ENCODE measurements around the gene PLVAP.

Gene PLVAP

DNA sequence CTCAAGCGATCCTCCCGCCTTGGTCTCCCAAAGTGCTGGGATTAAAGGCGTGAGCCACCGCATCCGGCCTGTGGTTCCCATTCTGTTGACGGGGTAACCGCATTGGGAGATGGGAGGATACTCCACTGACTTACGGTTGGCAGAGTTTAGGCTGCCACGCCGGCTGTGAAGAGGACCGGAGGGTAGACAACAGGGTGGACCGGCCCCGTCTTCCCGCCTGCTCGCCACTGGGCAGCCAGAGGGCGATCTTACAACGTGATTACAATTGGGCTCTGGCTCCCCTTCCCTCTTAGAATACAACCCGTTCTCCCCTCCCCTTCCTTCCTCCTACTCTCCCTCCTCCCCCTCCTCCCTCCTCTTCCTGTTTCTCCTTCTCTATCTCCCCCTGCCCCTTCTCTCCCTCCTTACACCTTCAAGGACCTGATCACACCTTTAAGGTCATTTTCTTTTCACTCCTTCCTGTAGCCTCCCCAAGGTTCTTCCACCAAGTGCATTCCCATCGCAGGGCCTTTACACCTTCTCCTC is 17.8 kb upstream of the PLVAP start:
- H3K4me2 ChIP-seq (ENCODE audit: low read length) = no peak overlapping the region
- H3K36me3 ChIP-seq (ENCODE audit: insufficient read depth, low read length) = no peaks in the 10 kb centered on the region
- peak overlapping the region; percentile 45 for H3K4me3 ChIP-seq (ENCODE audit: low read length)
- H3K27me3 ChIP-seq (ENCODE audit: control insufficient read depth, insufficient read depth, low read length) = peaks cover 13% of the 10 kb centered on the region
- no peaks in the 10 kb centered on the region for H3K9me3 ChIP-seq (replicated peaks; ENCODE audit: low read length)
- peaks cover 14% of the 10 kb centered on the region for H3K4me1 ChIP-seq (ENCODE audit: control insufficient read depth, insufficient read depth, low read length)
- no peak overlapping the region for H3K9ac ChIP-seq (ENCODE audit: low read depth, low read length)

DNA sequence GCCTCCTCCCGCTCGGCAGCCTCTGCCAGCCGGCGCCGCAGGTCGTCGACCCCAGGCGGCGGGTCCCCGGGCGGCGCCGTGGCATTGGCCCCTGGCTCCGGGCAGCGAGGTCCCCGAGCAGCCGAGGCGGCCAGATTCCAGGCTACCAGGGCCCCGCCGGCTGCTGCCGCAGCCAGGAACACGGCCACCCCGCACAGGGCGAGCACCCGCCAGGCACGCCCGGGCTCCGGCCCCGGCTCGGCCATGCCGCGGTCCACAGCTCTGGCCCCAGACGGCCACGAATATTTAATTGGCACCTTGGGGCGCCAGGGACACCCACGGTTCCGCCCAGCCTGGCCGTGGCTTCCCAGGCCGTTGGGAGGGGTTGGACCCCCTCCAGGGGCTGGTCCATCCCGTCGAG is 16.8 kb upstream of the PLVAP start, which contains the start of gene CCDC194:
Gene CCDC194, minus strand, starts transcription at position 283 of the 400 bp plus-strand sequence. Its CDS starts 38 bp downstream, at position 245.
- peaks cover 23% of the 10 kb centered on the region for H3K27me3 ChIP-seq (ENCODE audit: control insufficient read depth, insufficient read depth, low read length)
- no peaks in the 10 kb centered on the region for H3K36me3 ChIP-seq (ENCODE audit: insufficient read depth, low read length)
- peak within 1 kb of the TSS; percentile 45 for H3K4me3 ChIP-seq (ENCODE audit: low read length)
- peak within 1 kb of the TSS; percentile 44 for H3K4me2 ChIP-seq (ENCODE audit: low read length)
- H3K4me1 ChIP-seq (ENCODE audit: control insufficient read depth, insufficient read depth, low read length) = peaks cover 14% of the 10 kb centered on the region
- H3K9me3 ChIP-seq (replicated peaks; ENCODE audit: low read length) = peaks cover 4% of the 10 kb centered on the region
- no peak within 1 kb of the TSS for H3K9ac ChIP-seq (ENCODE audit: low read depth, low read length)

GRCh38 chr19:17393002-17393401 is 15.9 kb upstream of the PLVAP start:
- no peak overlapping the region for H3K4me2 ChIP-seq (ENCODE audit: low read length)
- H3K4me1 ChIP-seq (ENCODE audit: control insufficient read depth, insufficient read depth, low read length) = peaks cover 14% of the 10 kb centered on the region
- H3K4me3 ChIP-seq (ENCODE audit: low read length) = no peak overlapping the region
- H3K9me3 ChIP-seq (replicated peaks; ENCODE audit: low read length) = peaks cover 4% of the 10 kb centered on the region
- no peak overlapping the region for H3K9ac ChIP-seq (ENCODE audit: low read depth, low read length)
- H3K36me3 ChIP-seq (ENCODE audit: insufficient read depth, low read length) = no peaks in the 10 kb centered on the region
- H3K27me3 ChIP-seq (ENCODE audit: control insufficient read depth, insufficient read depth, low read length) = peaks cover 24% of the 10 kb centered on the region

- peak overlapping the region; percentile 65 for H3K4me3 ChIP-seq (ENCODE audit: low read length)
- H3K36me3 ChIP-seq (ENCODE audit: insufficient read depth, low read length) = no peaks in the 10 kb centered on the region
- no peak overlapping the region for H3K9ac ChIP-seq (ENCODE audit: low read depth, low read length)
- H3K4me1 ChIP-seq (ENCODE audit: control insufficient read depth, insufficient read depth, low read length) = peaks cover 14% of the 10 kb centered on the region
- H3K4me2 ChIP-seq (ENCODE audit: low read length) = peak overlapping the region; percentile 91
- peaks cover 24% of the 10 kb centered on the region for H3K27me3 ChIP-seq (ENCODE audit: control insufficient read depth, insufficient read depth, low read length)
- H3K9me3 ChIP-seq (replicated peaks; ENCODE audit: low read length) = peaks cover 4% of the 10 kb centered on the region
Measured at GRCh38 chr19:17391371-17392151, 14.4 kb upstream of the PLVAP start.

- Histone ChIP-seq H3K27me3 (ENCODE audit: control insufficient read depth, insufficient read depth, low read length) (peaks cover 24% of the 10 kb centered on the region), H3K36me3 (ENCODE audit: insufficient read depth, low read length) (no peaks in the 10 kb centered on the region), H3K4me2 (ENCODE audit: low read length) (peak overlapping the region; percentile 91), H3K9ac (ENCODE audit: low read depth, low read length) (peak overlapping the region; percentile 35), H3K9me3 (replicated peaks; ENCODE audit: low read length) (peaks cover 4% of the 10 kb centered on the region), H3K4me1 (ENCODE audit: control insufficient read depth, insufficient read depth, low read length) (peaks cover 14% of the 10 kb centered on the region), H3K4me3 (ENCODE audit: low read length) (peak overlapping the region; percentile 65)
Measured at GRCh38 chr19:17390665-17391370, 13.7 kb upstream of the PLVAP start.

- Histone ChIP-seq H3K9me3 (replicated peaks; ENCODE audit: low read length) (peaks cover 4% of the 10 kb centered on the region), H3K36me3 (ENCODE audit: insufficient read depth, low read length) (no peaks in the 10 kb centered on the region), H3K4me2 (ENCODE audit: low read length) (peak overlapping the region; percentile 91), H3K4me3 (ENCODE audit: low read length) (peak overlapping the region; percentile 65), H3K27me3 (ENCODE audit: control insufficient read depth, insufficient read depth, low read length) (peaks cover 24% of the 10 kb centered on the region), H3K9ac (ENCODE audit: low read depth, low read length) (peak overlapping the region; percentile 35), H3K4me1 (ENCODE audit: control insufficient read depth, insufficient read depth, low read length) (peaks cover 12% of the 10 kb centered on the region)
Measured at GRCh38 chr19:17389957-17390664, 13.0 kb upstream of the PLVAP start.

DNA sequence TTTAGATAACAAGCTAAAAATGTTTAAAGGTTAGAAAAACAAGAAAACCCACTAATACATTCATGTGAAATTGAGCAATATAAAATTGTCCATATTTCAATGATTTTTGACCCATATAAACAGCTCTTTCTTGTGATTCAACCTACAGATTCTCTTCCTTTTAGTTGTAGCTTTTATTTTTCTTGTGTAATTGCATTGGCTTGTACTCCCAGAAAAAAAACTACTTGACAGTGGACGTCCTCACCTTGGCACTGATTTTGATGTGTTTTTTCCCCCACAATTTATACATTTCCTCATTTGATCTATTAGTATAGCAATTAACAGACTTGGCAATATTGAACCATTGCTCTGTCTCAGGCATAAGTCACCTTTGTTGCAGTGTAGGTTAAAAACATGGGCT is 12.1 kb upstream of the PLVAP start:
- no peak overlapping the region for H3K4me3 ChIP-seq (ENCODE audit: low read length)
- H3K4me1 ChIP-seq (ENCODE audit: control insufficient read depth, insufficient read depth, low read length) = peaks cover 10% of the 10 kb centered on the region
- H3K4me2 ChIP-seq (ENCODE audit: low read length) = no peak overlapping the region
- H3K27me3 ChIP-seq (ENCODE audit: control insufficient read depth, insufficient read depth, low read length) = peaks cover 24% of the 10 kb centered on the region
- peaks cover 4% of the 10 kb centered on the region for H3K9me3 ChIP-seq (replicated peaks; ENCODE audit: low read length)
- H3K36me3 ChIP-seq (ENCODE audit: insufficient read depth, low read length) = no peaks in the 10 kb centered on the region
- no peak overlapping the region for H3K9ac ChIP-seq (ENCODE audit: low read depth, low read length)

- H3K4me1 ChIP-seq (ENCODE audit: control insufficient read depth, insufficient read depth, low read length) = peaks cover 13% of the 10 kb centered on the region
- H3K4me2 ChIP-seq (ENCODE audit: low read length) = no peak overlapping the region
- H3K4me3 ChIP-seq (ENCODE audit: low read length) = no peak overlapping the region
- peaks cover 14% of the 10 kb centered on the region for H3K27me3 ChIP-seq (ENCODE audit: control insufficient read depth, insufficient read depth, low read length)
- H3K9me3 ChIP-seq (replicated peaks; ENCODE audit: low read length) = peaks cover 4% of the 10 kb centered on the region
- no peak overlapping the region for H3K9ac ChIP-seq (ENCODE audit: low read depth, low read length)
- H3K36me3 ChIP-seq (ENCODE audit: insufficient read depth, low read length) = no peaks in the 10 kb centered on the region
Measured at GRCh38 chr19:17385878-17386611, 8.9 kb upstream of the PLVAP start.

DNA sequence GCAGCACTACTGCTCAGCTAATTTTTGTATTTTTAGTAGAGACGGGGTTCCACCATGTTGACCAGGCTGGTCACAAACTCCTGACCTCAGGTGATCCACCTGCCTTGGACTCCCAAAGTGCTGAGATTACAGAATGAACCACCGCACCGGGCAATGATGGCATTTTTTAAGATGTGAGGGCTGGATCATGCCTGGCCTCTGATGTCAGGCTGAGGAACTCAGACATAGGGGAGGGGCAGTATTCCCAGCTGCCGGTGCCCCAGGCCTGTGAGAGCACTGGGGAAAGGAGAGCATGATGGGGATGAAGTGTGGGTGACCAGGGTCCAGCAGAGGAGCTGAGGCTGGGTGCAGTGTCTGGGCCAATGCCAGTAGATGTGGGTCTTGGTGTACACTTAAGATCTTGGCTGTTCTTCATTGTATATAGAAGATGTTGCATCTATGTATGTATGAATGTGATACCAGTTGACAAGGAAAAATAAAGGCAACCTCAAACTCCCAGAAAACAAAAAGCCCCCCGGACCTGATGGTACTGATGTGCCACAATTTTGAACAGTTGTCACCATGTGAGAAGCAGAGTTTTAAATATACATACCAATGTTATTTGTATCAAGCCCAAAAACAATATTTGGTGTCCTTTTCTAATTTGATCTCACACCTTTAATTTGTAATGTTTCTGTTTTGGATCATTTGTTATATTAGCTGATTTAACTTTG is 3.4 kb upstream of the PLVAP start:
- H3K4me1 ChIP-seq (ENCODE audit: control insufficient read depth, insufficient read depth, low read length) = peaks cover 8% of the 10 kb centered on the region
- no peak overlapping the region for H3K9ac ChIP-seq (ENCODE audit: low read depth, low read length)
- H3K4me2 ChIP-seq (ENCODE audit: low read length) = no peak overlapping the region
- H3K4me3 ChIP-seq (ENCODE audit: low read length) = no peak overlapping the region
- peaks cover 8% of the 10 kb centered on the region for H3K27me3 ChIP-seq (ENCODE audit: control insufficient read depth, insufficient read depth, low read length)
- H3K9me3 ChIP-seq (replicated peaks; ENCODE audit: low read length) = no peaks in the 10 kb centered on the region
- H3K36me3 ChIP-seq (ENCODE audit: insufficient read depth, low read length) = no peaks in the 10 kb centered on the region

GRCh38 chr19:17379221-17379631 is 2.1 kb upstream of the PLVAP start:
- Histone ChIP-seq H3K9ac (ENCODE audit: low read depth, low read length) (no peak overlapping the region), H3K27me3 (ENCODE audit: control insufficient read depth, insufficient read depth, low read length) (peaks cover 8% of the 10 kb centered on the region), H3K4me1 (ENCODE audit: control insufficient read depth, insufficient read depth, low read length) (peaks cover 8% of the 10 kb centered on the region), H3K4me2 (ENCODE audit: low read length) (no peak overlapping the region), H3K36me3 (ENCODE audit: insufficient read depth, low read length) (no peaks in the 10 kb centered on the region), H3K4me3 (ENCODE audit: low read length) (no peak overlapping the region), H3K9me3 (replicated peaks; ENCODE audit: low read length) (no peaks in the 10 kb centered on the region)

Data from skeletal muscle satellite cell (primary cell).